Hematopoietic multipotent progenitor cell treated with erythropoietin and hydrocortisone succinate and interleukin-3 and kit ligand, for 15 days (in vitro differentiated cells): ENCODE data around the gene ZNF362.

ENCODE experiments used
- DNase-seq: peaks from one replicate; pipeline ENCODE4 v3.0.0-alpha.2; 2015; ENCODE audit warnings: low spot score

The ZNF362 gene

GRCh38 chr1:33327587-33328325, 71.5 kb downstream of the ZNF362 start:
- DNase-seq = no peak

GRCh38 chr1:33328817-33329216, 72.5 kb downstream of the ZNF362 start:
- no peak for DNase-seq

GRCh38 chr1:33329600-33330305, 73.5 kb downstream of the ZNF362 start:
- DNase-seq = no peak

GRCh38 chr1:33330361-33330890, 74.1 kb downstream of the ZNF362 start:
- DNase-seq = no peak

GRCh38 chr1:33330906-33331305, 74.6 kb downstream of the ZNF362 start:
- DNase-seq = no peak

- DNase-seq = no peak
These were observed 75.4 kb downstream of the ZNF362 start for GRCh38 chr1:33331444-33332356.

GRCh38 chr1:33332357-33332789, 76.1 kb downstream of the ZNF362 start:
- no peak for DNase-seq

GRCh38 chr1:33332881-33333280, 76.6 kb downstream of the ZNF362 start:
- no peak for DNase-seq

- DNase-seq = no peak
These were observed 77.8 kb downstream of the ZNF362 start for GRCh38 chr1:33334081-33334552.

- DNase-seq = no peak
These were observed 78.7 kb downstream of the ZNF362 start for GRCh38 chr1:33335020-33335419.

- no peak for DNase-seq
These were observed 80.3 kb downstream of the ZNF362 start for GRCh38 chr1:33336580-33336979.

- no peak for DNase-seq
These were observed 81.1 kb downstream of the ZNF362 start for GRCh38 chr1:33337441-33337840.

- no peak for DNase-seq
These were observed 81.8 kb downstream of the ZNF362 start for GRCh38 chr1:33338048-33338439.

GRCh38 chr1:33338440-33339211, 82.3 kb downstream of the ZNF362 start:
- DNase-seq = no peak

- DNase-seq = no peak
These were observed 83.1 kb downstream of the ZNF362 start for GRCh38 chr1:33339413-33339812.

GRCh38 chr1:33341190-33341589, 84.9 kb downstream of the ZNF362 start:
- DNase-seq = no peak

- DNase-seq = no peak
These were observed 85.9 kb downstream of the ZNF362 start for GRCh38 chr1:33342041-33342723.

GRCh38 chr1:33343539-33343938, 87.2 kb downstream of the ZNF362 start:
- DNase-seq = no peak

GRCh38 chr1:33344896-33345560, 88.7 kb downstream of the ZNF362 start:
- no peak for DNase-seq

GRCh38 chr1:33346533-33346926, 90.2 kb downstream of the ZNF362 start:
- no peak for DNase-seq
